Gastroesophageal sphincter (tissue), 3 donors: ENCODE data around the gene TUBA1A.

ENCODE experiments used
- CTCF ChIP-seq, 4 experiments: fragments of 200-600 bp in 2 of 4; fragments of 450-650 bp in 2 of 4; sonication (generic) in 1 of 4; IDR thresholded peaks; one replicate each; pipeline ENCODE4 v1.5.1; 2017 to 2019; ENCODE audit warnings: antibody characterized with exemption in 4 of 4, mild to moderate bottlenecking in 2 of 4, moderate library complexity in 2 of 4
- POLR2A ChIP-seq, 2 donors: fragments of 450-650 bp; IDR thresholded peaks; one replicate each; pipeline ENCODE4 v1.6.1; 2017; ENCODE audit warnings: antibody characterized with exemption in 2 of 2, mild to moderate bottlenecking in 2 of 2, moderate library complexity in 1 of 2

GRCh38 chr12:49200919-49201594 lies 12.2 kb upstream of the TUBA1A start:
- TF ChIP-seq CTCF (IDR thresholded peaks at IDR 0.05) (no peak), POLR2A (IDR thresholded peaks at IDR 0.05) (no peak)
